Measurements from ENCODE around the gene BRWD1. TPM values are rescaled to one million over a fixed set of nuclear protein-coding genes. Genes with fewer than 3 reads are reported as not detected.

Gene BRWD1
- total and polyA plus RNA-seq, 2 of the 8 experiments (the other 6 are each of a cell fraction or from before 2014, with no cell fraction given): 9.3 to 45.2 TPM

DNA sequence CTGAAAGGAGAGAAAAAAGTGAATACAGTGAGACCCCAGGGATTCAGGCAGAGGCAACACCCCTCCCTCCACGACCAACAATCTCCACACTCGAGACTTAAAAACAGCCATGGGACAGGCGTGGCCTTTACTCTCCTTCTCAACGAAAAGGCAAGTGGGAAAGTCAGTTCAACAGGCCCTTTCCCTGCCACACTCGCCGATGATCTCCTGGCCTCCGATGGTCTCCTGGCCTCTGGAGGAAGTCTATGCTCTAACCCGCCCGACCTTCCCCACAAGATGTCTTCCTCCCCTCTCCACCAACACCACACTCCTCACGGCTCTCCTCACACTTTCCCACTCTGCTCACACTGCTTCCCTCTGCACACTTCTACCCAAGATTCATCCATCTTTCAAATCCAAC lies 137.8 kb downstream of the BRWD1 start:
- DNase-seq (ENCODE audit: low read depth in 1 of 2, low spot score in 2 of 2) (no peak), FAIRE-seq (no peak)
- H3K79me2 ChIP-seq (ENCODE audit: control insufficient read depth in 1 of 2, insufficient read depth in 2 of 2, low read length in 2 of 2): peaks cover 0 to 12% of the 10 kb centered on the region in 2 experiments; a peak in 2 of 4 replicates
- no peak overlapping the region for H3K27ac ChIP-seq (ENCODE audit: low read depth, low read length)
- no peak overlapping the region for H2AFZ ChIP-seq (ENCODE audit: low read length)
- H3K9ac ChIP-seq (replicated peaks in 1 of 4; ENCODE audit: extremely low read depth in 1 of 4, low read depth in 3 of 4, low read length in 3 of 4): no peak overlapping the region; a peak in 1 of 7 replicates
- POLR2A ChIA-PET (ENCODE audit: partially characterized antibody): interaction anchor here (1.5 kb wide), 1 partner anchor 139 kb away, joined by 3 read pairs; no protein-coding TSS in a partner anchor
- H3K23me2 ChIP-seq (ENCODE audit: low read depth, low read length): no peaks in the 10 kb centered on the region
- TF ChIP-seq CBX8 (IDR thresholded peaks at IDR 0.05; ENCODE audit: borderline replicate concordance, low read depth, low read length): no peak
- no peak for TF ChIP-seq SAP30 (IDR thresholded peaks at IDR 0.05; ENCODE audit: insufficient read depth, insufficient replicate concordance, low read length)
- TF ChIP-seq CHD1 (IDR thresholded peaks at IDR 0.05; ENCODE audit: low read depth, low read length): no peak
- TF ChIP-seq SP1 (IDR thresholded peaks at IDR 0.05; ENCODE audit: low read depth, low read length): no peak
- TF ChIP-seq SRF (IDR thresholded peaks at IDR 0.05; ENCODE audit: low read depth, low read length): no peak
- no peak overlapping the region for H4K5ac ChIP-seq (ENCODE audit: insufficient read length, low read depth, low read length)
- no peak overlapping the region for H3K14ac ChIP-seq (ENCODE audit: insufficient read length)
- no peak overlapping the region for H4K91ac ChIP-seq (replicated peaks; ENCODE audit: insufficient read length, low read length)
- no peak overlapping the region for H3K23ac ChIP-seq (ENCODE audit: insufficient read length)
- no peaks in the 10 kb centered on the region for H3K4me1 ChIP-seq (replicated peaks in 1 of 4; ENCODE audit: control insufficient read depth in 3 of 4, insufficient read depth in 4 of 4, low read length in 3 of 4)
- H3K9me3 ChIP-seq (ENCODE audit: insufficient read depth in 2 of 2, low read depth in 1 of 2, low read length in 1 of 2): no peaks in the 10 kb centered on the region
- H2BK20ac ChIP-seq (ENCODE audit: low read length): no peak overlapping the region
- no peak overlapping the region for H2BK15ac ChIP-seq (ENCODE audit: low read length)
- CTCF ChIA-PET (ENCODE audit: partially characterized antibody): no interaction called here
- no peak overlapping the region for H3K56ac ChIP-seq (replicated peaks; ENCODE audit: insufficient read length, low read depth, low read length)
- H2BK12ac ChIP-seq (ENCODE audit: low read depth, low read length): no peak overlapping the region
- no peak overlapping the region for H3K4me3 ChIP-seq (ENCODE audit: extremely low read depth in 1 of 4, insufficient read depth in 2 of 4, low read depth in 3 of 4, low read length in 4 of 4)
- H3K27me3 ChIP-seq (replicated peaks in 1 of 4; ENCODE audit: control insufficient read depth in 3 of 4, extremely low read depth in 1 of 4, insufficient read depth in 3 of 4, low read length in 3 of 4): no peaks in the 10 kb centered on the region
- H4K8ac ChIP-seq (ENCODE audit: extremely low read depth, insufficient read depth, low read length): no peak overlapping the region
- H2BK5ac ChIP-seq (ENCODE audit: low read depth, low read length): no peak overlapping the region
- H3K4ac ChIP-seq (replicated peaks; ENCODE audit: insufficient read length, low read depth, low read length): no peak overlapping the region
- H2AK5ac ChIP-seq (ENCODE audit: low read depth, low read length): no peak overlapping the region
- H3K18ac ChIP-seq (ENCODE audit: extremely low read depth, low read length): no peak overlapping the region
- peaks cover 0 to 1% of the 10 kb centered on the region in 2 experiments for H4K20me1 ChIP-seq (replicated peaks in 1 of 2; ENCODE audit: control insufficient read depth in 1 of 2, insufficient read depth in 2 of 2, low read length in 2 of 2)
- H2BK120ac ChIP-seq (replicated peaks; ENCODE audit: low read depth, low read length): no peak overlapping the region
- WGBS, 2 experiments (ENCODE audit: extremely low coverage in 1 of 2, insufficient coverage in 1 of 2, insufficient read length in 1 of 2, insufficient replicate concordance in 2 of 2, low coverage in 1 of 2, low lambda C conversion rate in 2 of 2, missing lambda C conversion rate in 1 of 2): 93 to 100% methylated on average over 1 to 10 of the region's 10 CpGs
- no peaks in the 10 kb centered on the region; the same call in 1 of the 2 replicates for H3K79me1 ChIP-seq (ENCODE audit: low read depth, low read length)
- H3K4me2 ChIP-seq (ENCODE audit: insufficient read depth in 1 of 2, low read depth in 2 of 2, low read length in 2 of 2): no peak overlapping the region
- peaks cover 2 to 55% (median 22%) of the 10 kb centered on the region in 4 experiments; a peak in 7 of 8 replicates for H3K36me3 ChIP-seq (ENCODE audit: control insufficient read depth in 2 of 4, insufficient read depth in 4 of 4, low read length in 3 of 4)

Data from H1 (cell line).